ENCODE measurements around the gene KLF12.
A peak's percentile ranks its signal among the peaks of the same experiment; 100 is the strongest.

The KLF12 gene

DNA sequence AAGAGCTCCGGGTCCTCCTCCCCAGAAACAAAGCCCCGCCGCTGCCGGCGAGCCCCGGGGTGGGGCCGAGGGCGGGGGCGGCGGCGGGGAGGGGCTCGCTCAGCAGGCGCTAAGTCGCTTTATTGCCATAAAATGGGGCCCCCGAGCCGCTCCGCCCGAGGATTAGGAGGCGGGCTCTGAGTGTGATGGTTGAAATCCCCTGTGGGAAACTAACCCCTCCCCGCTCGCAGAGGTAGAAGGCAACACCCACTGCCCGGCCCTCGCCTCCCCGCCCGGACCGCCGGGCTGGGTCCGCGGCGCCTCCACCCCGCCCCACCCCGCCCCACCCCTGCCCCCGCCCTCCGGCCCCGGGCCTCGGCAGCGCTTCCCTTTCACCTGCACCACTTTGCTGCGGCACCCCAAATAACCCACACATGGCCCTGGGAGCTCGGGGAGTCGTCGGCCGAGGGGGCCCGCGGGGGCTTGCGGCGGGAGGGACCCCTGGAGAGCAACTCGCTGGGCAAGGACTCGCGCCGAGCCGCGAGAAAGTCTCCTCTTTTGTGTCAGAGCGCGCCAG, at the start of gene KLF12:
TSS of gene KLF12 (minus strand) at position 184 of the 556 bp plus-strand sequence.
- no peak for TF ChIP-seq POLR2A (IDR thresholded peaks at IDR 0.05; ENCODE audit: low read length)
- no peak for TF ChIP-seq GATA1 (IDR thresholded peaks at IDR 0.05; ENCODE audit: low read depth, low read length)
- peak in 1 of 2 experiments; percentile 2 for DNase-seq

DNA sequence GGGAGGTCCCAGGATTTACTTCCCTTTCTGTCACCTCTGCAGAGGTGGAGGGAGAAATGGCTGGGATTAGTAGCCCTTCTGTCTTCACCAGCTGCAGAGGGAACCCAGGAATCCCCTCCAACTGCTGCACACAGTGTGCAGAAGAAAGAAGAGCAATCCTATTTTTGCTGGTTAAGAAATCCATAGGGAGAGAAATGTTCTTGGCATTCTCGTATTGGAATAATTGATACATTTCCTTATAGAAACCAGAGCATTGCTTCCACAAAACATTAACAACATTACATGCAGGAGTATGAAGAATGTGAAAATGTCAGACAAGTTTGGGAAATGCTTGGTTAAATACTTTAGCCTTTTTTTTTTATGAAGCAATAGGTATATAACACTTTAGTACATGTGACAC, 48.3 kb upstream of the KLF12 start:
- TF ChIP-seq GATA1 (IDR thresholded peaks at IDR 0.05; ENCODE audit: low read depth, low read length), result no peak
- no peak for DNase-seq

DNA sequence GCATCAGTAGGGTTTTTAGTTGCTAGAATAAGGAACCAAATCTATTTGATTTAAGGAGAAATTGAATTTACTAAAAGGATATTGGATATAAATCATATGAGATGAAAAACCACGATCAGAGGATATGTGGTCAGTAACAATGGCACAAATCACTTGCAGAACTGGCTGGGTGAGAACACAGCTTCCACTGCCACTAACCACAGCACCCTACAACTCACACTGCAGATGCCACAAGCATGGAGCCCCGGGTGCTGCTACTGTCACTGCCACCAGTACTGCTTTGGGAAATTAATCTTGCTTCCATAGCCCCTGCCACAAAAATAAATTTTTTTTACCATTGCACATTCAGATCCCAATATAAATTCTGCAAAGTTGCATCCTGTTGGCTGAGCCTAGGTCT, 40.6 kb upstream of the KLF12 start:
- DNase-seq, result no peak
- TF ChIP-seq GATA1 (IDR thresholded peaks at IDR 0.05; ENCODE audit: low read depth, low read length) (no peak), POLR2A (IDR thresholded peaks at IDR 0.05; ENCODE audit: low read length) (no peak)

DNA sequence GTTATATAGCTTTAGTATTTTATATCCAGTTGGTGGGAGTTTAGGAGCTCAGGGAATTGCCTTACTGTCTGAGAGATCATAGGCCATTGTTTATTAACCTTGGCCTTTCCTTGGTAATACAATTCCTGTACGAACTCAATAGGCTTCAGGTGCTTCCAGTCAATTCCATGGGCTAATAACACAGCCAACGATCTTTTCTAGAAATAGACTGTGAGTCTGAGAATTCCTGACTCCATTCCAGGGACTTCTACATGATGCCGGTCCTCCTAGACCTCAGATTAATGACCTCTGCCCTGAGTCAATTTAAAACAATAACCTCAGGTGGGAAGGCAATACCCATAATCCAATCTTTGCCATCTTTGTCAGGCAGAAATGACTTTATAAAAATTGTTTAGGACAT, 39.6 kb upstream of the KLF12 start:
- no peak for DNase-seq
- TF ChIP-seq POLR2A (IDR thresholded peaks at IDR 0.05; ENCODE audit: low read length), result no peak
- TF ChIP-seq GATA1 (IDR thresholded peaks at IDR 0.05; ENCODE audit: low read depth, low read length), result no peak

DNA sequence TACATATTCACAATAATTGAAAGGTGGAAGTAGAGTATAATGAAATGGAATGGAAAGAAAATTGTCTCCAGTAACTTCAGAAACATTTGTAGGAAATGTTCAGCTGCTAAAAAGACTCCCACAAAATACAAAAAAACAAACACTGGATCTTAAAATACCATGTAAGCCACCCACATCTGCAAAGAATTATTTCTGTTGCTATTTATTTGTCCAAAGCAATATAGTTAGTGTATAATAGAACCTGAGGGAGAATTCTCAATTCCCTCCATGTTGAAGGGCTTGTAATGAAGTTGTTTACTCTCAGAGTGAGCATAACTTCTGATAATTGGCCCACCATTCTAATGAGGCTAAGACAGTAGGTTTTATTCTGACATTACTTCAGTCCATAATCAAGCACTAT, 37.4 kb upstream of the KLF12 start:
- no peak for DNase-seq

DNA sequence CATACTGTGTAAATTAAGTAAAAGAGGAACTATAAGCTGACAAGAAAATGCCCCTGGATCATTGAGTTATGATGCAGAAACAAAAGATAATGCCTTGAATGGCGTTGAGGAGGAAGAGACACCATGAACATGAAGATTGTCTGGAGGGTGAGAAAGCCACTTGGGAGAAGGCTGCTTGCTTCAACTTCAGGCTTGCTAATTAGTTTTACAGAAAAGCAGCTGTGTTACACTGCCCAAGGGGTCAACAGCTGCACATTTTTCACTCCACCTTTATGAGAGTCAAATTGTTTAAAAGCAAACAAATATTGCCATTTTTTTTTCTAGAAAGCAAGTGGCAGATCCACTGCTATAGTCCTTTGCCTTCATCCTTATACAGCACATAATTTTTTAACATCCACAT, 35.5 kb upstream of the KLF12 start:
- no peak for TF ChIP-seq GATA1 (IDR thresholded peaks at IDR 0.05; ENCODE audit: low read depth, low read length)
- TF ChIP-seq POLR2A (IDR thresholded peaks at IDR 0.05; ENCODE audit: low read length), result no peak

More for the DNA sequence above, 37.4 kb upstream of the KLF12 start:
- no peak for TF ChIP-seq GATA1 (IDR thresholded peaks at IDR 0.05; ENCODE audit: low read depth, low read length)
- TF ChIP-seq POLR2A (IDR thresholded peaks at IDR 0.05; ENCODE audit: low read length), result no peak

DNA sequence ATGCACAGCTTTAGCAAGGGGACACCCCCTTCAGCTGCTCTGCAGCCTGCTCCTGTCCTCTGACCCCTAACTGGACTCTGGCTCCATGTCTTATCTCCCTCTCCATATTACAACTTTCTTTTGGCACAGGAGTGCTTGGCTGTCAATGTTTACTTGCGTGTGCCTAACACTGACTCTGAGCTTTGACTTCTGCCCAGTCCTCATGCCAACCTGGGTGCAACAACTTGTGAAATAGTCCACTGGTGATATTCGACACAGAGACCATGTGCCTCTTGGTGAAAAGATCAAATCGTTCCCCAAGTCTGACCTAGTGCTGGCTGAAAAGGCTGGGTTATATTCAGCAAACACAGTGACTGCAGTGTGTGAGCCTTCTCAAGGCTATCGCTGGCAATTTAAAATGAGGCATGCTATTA, 34.1 kb upstream of the KLF12 start:
- no peak for DNase-seq
- no peak for TF ChIP-seq GATA1 (IDR thresholded peaks at IDR 0.05; ENCODE audit: low read depth, low read length)
- no peak for TF ChIP-seq POLR2A (IDR thresholded peaks at IDR 0.05; ENCODE audit: low read length)

More for the DNA sequence above, 35.5 kb upstream of the KLF12 start:
- DNase-seq, result no peak

DNA sequence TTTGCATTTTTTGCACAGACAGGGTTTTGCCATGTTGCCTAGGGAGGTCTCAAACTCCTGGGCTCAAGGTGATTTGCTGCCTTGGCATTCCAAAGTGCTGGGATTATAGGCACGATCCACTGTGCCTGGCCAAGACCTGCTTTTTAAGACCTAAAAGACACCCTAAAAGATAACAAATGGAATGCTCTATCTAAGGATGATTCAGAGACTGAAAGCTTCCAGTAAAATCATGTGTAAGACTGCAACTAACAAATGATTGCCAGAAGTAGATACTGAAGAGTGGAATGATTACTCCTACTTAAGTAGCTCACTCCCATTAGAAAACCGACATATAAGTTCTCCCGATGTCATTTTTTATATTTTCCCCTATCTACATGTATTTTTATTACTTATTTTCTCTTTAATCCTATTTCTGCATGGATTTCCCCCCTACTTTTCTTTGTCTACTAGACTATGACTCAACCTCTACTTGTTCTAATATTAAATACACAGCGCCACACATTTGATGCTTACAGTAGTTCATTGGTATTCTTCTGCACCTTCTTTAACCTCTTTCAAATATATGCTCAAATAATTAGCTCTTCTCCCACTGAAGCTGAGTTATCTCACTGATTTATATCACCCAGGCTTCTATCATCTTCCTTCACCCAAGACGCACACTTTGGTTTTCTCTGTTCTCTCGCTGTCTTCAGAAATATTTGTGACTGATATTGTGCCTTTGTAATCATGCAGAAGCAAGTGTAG, 32.2 kb upstream of the KLF12 start:
- DNase-seq, result no peak
- no peak for TF ChIP-seq POLR2A (IDR thresholded peaks at IDR 0.05; ENCODE audit: low read length)
- TF ChIP-seq GATA1 (IDR thresholded peaks at IDR 0.05; ENCODE audit: low read depth, low read length), result no peak

DNA sequence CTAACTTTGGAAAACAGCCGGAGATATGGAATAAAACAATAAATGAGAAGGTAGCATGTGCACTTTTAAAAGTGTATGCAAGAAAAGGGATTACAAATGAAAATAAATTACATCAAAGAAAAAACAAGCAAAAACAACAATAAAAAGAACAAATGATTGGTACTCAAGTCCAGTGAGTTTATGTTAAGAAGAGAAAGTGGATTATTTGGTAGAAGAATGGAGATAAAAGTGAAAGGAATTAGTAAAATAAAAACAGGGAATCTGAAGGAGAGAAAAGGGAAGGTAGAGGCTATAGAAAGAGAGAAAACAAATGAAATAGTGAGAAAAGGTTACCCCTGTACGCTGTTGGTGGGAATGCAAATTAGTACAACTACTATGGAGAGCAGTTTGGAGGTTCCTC, 28.6 kb upstream of the KLF12 start:
- DNase-seq, result no peak
- TF ChIP-seq GATA1 (IDR thresholded peaks at IDR 0.05; ENCODE audit: low read depth, low read length), result no peak
- no peak for TF ChIP-seq POLR2A (IDR thresholded peaks at IDR 0.05; ENCODE audit: low read length)

DNA sequence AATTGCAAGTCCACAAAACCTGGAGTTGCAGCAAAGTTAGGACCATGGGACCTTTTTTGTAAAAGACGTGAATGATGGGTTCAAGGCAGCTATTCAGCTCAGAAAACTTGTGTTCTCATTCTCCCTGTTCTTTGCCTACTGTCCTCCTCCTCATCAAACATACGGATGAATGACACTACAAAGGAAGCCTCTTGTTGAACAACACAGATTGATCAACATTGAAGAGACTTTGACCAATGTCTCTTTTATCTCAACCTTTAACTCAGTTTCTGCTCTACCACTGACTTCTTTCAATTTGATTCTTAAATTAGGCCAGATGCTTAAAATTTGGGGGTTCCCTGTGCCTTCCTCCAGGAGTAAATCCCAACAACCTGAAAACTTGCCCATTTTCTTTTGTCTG, 27.9 kb upstream of the KLF12 start:
- DNase-seq, result no peak

DNA sequence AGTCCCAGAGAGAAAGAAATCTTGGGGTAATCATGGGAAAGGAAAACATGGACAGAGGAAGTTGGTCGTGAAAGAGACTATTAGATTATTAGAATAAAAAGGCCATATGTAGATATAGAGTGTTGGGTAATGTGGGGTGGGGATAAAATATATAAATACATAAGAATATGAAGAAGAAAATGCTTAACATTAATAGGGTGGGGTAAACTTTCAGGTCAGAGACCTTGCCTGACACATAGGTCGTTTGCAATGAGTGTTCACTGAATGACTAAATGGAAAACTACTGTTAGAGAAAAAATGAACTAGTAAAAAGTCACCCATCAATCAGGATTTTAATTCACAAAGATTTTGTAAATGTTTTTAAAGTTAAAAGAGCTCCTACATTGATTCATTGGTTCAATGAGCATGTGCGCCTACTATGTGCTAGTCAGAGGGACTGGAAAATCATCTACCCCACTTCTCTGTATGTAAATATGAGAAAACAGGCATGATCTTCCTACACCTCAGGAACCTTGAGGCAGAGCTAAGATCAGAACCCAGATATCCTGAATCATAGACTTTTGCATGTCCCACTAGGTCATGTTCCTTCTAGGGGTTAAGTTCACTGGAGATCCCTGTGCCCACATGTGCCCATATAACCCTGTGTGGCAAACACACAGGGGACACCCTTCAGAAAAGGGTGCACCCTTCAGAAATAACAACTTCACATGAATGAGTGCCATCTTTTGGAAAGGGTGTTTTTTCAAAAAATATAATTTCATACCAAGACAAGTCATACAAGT, 24.6 kb upstream of the KLF12 start:
- no peak for TF ChIP-seq POLR2A (IDR thresholded peaks at IDR 0.05; ENCODE audit: low read length)
- TF ChIP-seq GATA1 (IDR thresholded peaks at IDR 0.05; ENCODE audit: low read depth, low read length), result no peak
- no peak for DNase-seq

More for the DNA sequence above, 27.9 kb upstream of the KLF12 start:
- TF ChIP-seq POLR2A (IDR thresholded peaks at IDR 0.05; ENCODE audit: low read length) (no peak), GATA1 (IDR thresholded peaks at IDR 0.05; ENCODE audit: low read depth, low read length) (no peak)

DNA sequence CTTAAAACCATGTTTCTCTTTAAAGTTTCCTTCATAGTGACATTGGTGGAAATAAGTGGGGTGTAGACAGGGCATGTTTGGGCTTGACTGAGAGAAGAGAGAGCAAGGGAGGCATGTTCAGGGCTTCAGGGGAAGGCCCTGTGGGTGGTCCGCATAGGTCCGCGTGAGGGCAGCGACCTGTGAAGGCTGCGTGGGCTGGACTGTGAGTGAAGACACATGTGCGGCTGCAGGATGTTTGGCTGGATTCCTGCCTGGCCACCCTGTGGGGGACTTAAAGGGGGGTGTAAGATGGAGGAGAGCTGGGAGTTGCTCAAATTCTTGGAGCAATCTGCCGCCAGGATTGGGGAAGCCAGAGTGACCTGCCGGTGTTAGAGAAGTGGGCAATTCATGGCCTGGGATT, 23.8 kb upstream of the KLF12 start:
- no peak for DNase-seq

DNA sequence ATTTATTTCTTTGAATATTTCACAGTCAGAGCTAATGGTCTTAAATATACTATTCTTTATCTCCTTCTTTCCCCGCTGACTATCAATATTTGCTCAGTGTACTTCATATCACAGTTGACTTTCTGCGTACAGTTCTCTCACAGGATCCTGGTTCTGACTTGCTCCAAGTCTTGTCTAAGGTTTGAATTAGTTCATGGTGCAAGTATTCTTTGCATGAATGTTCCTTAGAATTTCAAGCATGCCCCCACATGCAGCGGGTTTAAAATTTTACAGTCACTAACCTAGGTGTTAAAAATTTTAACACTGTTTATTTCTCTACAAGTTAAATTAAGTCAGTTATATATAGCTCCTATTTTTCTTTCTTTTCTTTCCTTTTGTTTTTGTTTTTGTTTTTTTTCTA, 20.8 kb upstream of the KLF12 start:
- no peak for DNase-seq
- TF ChIP-seq POLR2A (IDR thresholded peaks at IDR 0.05; ENCODE audit: low read length), result no peak
- TF ChIP-seq GATA1 (IDR thresholded peaks at IDR 0.05; ENCODE audit: low read depth, low read length), result no peak

More for the DNA sequence above, 23.8 kb upstream of the KLF12 start:
- TF ChIP-seq POLR2A (IDR thresholded peaks at IDR 0.05; ENCODE audit: low read length) (no peak), GATA1 (IDR thresholded peaks at IDR 0.05; ENCODE audit: low read depth, low read length) (no peak)

DNA sequence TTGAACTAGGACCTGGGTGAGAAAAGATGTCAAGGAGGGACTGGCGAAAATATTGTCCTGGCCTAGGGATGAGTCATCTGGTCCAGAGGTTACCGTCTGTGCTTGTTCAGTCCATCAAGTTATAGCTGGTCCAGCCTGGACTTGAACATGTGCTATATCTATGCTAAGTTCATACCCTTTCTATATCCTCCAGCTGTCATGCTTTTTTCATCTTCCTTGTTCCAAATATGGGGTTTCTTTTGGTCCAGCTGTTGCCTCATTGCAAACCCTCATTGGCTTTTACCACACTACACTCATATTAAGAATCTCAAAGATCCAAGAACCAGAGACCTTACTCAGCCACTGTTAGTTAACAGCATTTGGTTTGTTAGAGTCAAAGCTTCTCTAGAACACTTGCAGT, 19.1 kb upstream of the KLF12 start:
- no peak for DNase-seq
- TF ChIP-seq POLR2A (IDR thresholded peaks at IDR 0.05; ENCODE audit: low read length) (no peak), GATA1 (IDR thresholded peaks at IDR 0.05; ENCODE audit: low read depth, low read length) (no peak)
